NCI-H1092 treated with DMSO at 0.1 percent for 48 hours (cell line): ENCODE results near the gene UGT1A4.
"Not testable (repeated sequence)": the region's sequence is repeated elsewhere in the genome, so short reads cannot be mapped to it uniquely, and the experiment has no call there.

ENCODE experiments used
- DNase-seq: peaks from one replicate; lab custom pipeline; 2025; lab: John Stamatoyannopoulos, UW

The UGT1A4 gene

GRCh38 chr2:233750689-233751088, 32.2 kb downstream of the UGT1A4 start:
- DNase-seq: not testable (repeated sequence)

GRCh38 chr2:233751212-233752009, 32.9 kb downstream of the UGT1A4 start:
- not testable (repeated sequence) for DNase-seq

DNA sequence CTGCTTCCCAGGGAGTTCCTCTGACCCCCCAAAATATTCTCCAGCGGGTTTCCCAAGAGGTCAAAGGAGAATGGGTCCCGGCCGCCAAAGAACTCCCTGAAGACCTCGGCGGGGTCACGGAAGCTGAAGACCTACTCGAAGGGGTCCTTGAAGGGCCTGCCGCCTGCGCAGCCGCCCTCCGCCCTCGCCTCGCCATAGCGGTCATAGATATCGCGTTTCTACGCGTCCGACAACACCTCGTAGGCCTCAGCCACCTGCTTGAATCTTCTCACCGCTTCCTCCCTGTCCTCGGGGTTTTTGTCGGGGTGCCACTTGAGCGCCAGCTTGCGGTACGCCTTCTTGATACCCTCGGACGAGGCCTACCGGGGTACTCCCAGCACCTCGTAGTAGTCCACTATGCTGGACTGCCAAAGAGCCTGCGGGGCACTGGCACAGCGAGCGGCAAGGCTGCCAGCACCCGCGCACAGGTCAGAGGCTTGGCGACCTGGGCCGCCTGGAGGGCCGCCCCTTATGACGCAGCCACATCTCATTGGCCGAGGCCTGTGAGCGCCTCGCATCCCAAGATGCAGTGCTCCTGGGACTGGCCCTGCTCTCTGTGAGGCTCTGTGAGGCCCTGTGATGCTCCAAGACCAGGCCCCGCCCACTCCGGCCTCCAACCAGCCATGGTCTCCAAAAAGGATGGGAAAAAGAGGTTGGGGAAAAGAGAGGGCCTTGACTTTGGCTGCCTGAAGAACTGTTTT, 36.5 kb downstream of the UGT1A4 start:
- DNase-seq: no peak

DNA sequence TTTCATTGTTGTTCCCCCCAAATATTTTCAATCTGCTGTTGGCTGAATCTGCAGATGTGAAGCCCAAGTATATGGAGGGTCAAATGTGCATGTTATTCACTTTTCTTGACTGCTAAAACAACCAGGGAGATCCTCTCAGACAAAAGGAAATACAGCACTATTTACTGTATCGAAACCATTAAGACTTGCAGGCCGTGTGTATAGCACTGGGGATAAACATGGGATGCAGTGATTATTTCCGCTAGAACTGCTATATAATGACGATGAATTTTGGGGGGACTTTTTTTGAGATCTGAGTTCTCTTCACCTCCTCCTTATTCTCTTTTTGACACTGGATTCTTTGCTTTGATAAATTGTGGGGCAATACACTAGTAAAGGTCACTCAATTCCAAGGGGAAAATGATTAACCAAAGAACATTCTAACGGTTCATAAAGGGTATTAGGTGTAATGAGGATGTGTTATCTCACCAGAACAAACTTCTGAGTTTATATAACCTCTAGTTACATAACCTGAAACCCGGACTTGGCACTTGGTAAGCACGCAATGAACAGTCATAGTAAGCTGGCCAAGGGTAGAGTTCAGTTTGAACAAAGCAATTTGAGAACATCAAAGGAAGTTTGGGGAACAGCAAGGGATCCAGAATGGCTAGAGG, 38.0 kb downstream of the UGT1A4 start:
- no peak for DNase-seq

GRCh38 chr2:233758141-233758540, 39.6 kb downstream of the UGT1A4 start:
- DNase-seq: no peak

GRCh38 chr2:233758849-233759248, 40.3 kb downstream of the UGT1A4 start:
- no peak for DNase-seq

GRCh38 chr2:233760043-233760442, 41.5 kb downstream of the UGT1A4 start, which contains the start of gene UGT1A1:
Gene UGT1A1 (plus strand): TSS chr2:233760270. CDS start chr2:233760288, 18 bp downstream.
- DNase-seq: no peak

GRCh38 chr2:233761040-233761769, 42.7 kb downstream of the UGT1A4 start:
- no peak for DNase-seq

DNA sequence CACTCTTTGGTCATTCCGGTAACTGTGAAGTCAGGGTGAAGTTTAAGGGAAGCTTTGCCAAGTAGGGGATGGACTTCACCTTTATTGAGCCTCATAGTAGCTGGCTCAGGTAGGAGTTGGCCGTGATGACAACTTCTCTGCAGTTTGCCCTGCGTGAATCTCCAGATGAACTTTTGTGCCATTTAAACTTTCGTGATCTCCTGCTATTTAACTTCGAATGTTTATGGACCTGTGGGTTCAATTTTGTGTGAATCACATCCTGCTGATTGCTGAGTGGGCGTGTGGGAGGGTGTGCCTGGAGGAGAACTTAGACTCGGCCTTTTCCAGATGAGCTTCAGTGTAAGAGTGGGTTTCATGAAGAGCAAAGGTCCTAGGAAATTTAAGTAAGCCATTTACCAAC, 45.7 kb downstream of the UGT1A4 start:
- DNase-seq: no peak

GRCh38 chr2:233764761-233765160, 46.2 kb downstream of the UGT1A4 start:
- no peak for DNase-seq

DNA sequence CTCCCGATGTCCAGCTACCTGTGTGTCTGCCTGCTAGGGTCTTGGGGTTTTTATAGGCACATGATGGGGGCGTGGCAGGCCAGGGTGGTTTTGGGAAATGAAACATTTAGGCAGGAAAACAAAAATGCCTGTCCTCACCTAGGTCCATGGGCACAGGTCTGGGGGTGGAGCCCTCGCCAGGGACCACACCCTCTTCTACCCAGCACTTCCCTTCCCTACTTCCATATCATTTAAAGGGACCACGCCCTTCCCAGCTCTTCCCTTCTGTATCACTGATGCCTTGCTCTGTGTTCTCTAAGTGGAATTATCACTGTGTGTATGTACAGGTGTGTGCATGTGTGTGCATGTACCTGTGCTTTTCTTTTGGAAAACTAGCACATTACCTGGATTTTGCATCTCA, 47.9 kb downstream of the UGT1A4 start:
- DNase-seq: no peak

- DNase-seq: no peak
These were observed 49.5 kb downstream of the UGT1A4 start for GRCh38 chr2:233768076-233768475.

GRCh38 chr2:233769260-233769659, 50.7 kb downstream of the UGT1A4 start:
- DNase-seq: no peak

- DNase-seq: no peak
These were observed 53.6 kb downstream of the UGT1A4 start for GRCh38 chr2:233772153-233772552.

DNA sequence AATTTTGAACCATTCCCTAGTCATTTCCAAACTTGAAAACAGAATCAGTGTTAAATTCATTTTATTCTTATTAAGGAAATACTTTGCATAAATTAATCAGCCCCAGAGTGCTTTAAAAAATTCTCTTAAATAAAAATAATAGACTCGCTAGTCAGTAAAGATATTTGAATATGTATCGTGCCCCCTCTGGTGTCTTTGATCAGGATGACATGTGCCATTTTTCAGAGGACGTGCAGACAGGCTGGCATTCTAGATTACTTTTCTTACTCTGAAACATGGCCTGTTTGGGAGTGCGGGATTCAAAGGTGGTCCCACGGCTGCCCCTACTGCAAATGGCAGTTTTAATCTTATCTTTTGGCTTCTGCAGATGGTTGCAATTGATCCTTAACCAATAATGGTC, 54.0 kb downstream of the UGT1A4 start:
- no peak for DNase-seq

- DNase-seq: no peak
These were observed 55.3 kb downstream of the UGT1A4 start for GRCh38 chr2:233773854-233774253.

DNA sequence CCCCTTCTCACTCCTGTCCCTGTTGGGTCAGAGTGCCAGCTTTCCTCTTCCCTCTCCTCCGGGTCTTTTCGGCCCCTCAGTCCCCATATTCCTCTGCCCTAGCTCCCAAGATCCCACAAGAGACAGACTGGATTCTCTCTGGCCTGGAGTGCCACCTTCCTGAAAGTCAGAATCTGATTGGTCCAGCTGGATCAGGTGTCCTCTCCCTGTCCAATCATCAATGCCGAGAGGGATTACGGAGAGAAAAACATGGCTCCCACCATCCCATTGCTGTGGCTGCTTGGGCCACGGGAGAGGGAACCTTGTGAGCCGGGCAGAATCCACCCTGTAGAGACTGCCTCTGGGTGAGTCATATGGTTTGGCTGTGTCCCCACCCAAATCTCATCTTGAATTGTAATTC, 56.9 kb downstream of the UGT1A4 start:
- DNase-seq: no peak

GRCh38 chr2:233778030-233778429, 59.5 kb downstream of the UGT1A4 start, which contains the start of gene MROH2A:
Gene MROH2A (plus strand): TSS chr2:233778330. CDS start chr2:233779359, 1,029 bp downstream.
- DNase-seq: no peak

- no peak for DNase-seq
These were observed 61.2 kb downstream of the UGT1A4 start for GRCh38 chr2:233779722-233780121.

DNA sequence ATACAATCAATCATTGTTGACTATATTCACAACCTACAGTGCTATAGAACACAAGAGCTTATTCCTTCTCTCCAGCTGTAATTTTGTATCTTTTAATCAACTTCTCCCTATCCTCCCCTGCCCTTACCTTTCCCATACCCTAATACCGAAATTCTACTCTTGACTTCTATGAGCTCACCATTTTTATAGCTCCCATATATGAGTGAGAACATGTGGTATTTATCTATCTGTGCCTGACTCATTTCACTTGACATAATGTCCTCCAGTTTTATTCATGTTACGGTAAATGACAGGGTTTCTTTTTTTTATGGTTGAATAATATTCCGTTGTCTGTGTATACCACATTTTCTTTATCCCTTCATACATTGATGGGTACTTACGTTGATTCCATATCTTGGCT, 62.2 kb downstream of the UGT1A4 start:
- DNase-seq: no peak

- DNase-seq: no peak
These were observed 71.0 kb downstream of the UGT1A4 start for GRCh38 chr2:233789554-233789953.
